Activated CD8-positive, alpha-beta memory T cell treated with anti-CD3 and anti-CD28 coated beads, Interleukin-2, amount 50 U/mL, for 4 hours (primary cell): Measurements from ENCODE around the gene SMIM5.

Experiments used
- DNase-seq: peaks from one replicate; pipeline ENCODE4 v3.0.0-alpha.2; 2020

The SMIM5 gene

DNA sequence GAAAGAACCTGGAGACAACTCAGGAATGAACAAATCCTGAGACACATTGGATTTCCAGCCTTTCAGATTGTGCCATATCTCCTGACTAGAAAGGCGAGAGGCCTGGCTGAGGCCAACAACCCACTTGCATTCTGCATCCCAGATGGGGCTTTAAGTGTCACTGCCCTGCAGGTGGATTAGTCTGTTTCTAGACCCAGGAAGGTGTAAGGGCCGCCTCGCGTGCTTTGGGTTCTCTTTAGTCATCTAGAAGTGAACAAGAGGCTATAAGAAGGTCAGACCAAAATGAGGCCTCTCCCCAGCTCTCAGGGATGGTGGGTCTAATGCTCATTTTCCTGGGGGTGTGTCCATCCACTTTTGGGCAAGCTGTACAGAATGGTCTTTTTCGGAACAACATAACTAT is 38.8 kb downstream of the SMIM5 start:
- DNase-seq: no peak

- no peak for DNase-seq
Observed at GRCh38 chr17:75673487-75673886, 40.3 kb downstream of the SMIM5 start.

- DNase-seq: no peak
Observed at GRCh38 chr17:75676461-75676860, 43.2 kb downstream of the SMIM5 start.

DNA sequence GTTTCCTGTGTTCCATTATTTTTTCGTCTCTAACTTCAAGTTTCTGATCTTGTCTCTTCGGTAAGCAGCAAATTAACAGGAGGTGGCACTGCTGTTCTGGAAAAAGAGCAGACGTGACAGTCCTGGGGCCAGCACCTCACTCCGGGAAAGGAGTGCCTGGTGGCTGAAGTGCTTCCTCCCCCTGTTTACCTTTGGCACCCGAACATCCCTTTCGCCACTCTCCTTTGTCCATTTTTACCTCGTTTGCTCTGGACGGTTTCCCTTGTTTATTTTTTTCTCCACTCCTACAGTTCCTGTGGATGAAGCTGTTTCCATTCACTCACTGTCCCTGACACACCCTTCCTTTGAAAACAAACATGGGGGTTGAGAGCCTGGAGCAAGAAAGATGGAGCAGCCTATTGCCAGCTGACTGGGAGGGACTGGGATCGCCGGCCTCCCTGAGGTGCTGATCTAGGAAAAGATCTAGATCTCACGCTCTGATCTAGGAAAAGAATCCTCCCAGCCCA is 46.5 kb downstream of the SMIM5 start:
- no peak for DNase-seq

- DNase-seq: no peak
Observed at GRCh38 chr17:75680431-75680830, 47.2 kb downstream of the SMIM5 start.

GRCh38 chr17:75681289-75681688 is 48.1 kb downstream of the SMIM5 start:
- DNase-seq: no peak

DNA sequence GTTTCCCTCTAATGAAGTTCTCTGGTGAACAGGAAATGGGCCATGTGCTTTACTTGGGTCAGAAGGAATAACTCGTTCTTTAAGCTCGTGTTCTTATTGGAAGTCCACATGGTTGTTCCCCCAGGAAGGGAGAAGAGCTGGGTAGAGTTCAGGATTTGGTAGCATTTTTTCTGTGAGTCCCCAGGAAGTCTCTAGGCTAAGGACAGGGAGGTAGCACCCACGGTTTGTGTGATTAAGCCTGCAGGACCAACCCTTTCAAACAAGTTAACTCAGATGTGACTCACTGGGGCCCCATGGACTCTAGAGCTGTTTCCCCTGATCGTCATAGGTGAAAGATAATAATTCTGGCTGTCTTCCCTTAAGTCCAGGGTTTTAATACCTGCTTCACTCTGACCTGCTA is 50.3 kb downstream of the SMIM5 start:
- no peak for DNase-seq

DNA sequence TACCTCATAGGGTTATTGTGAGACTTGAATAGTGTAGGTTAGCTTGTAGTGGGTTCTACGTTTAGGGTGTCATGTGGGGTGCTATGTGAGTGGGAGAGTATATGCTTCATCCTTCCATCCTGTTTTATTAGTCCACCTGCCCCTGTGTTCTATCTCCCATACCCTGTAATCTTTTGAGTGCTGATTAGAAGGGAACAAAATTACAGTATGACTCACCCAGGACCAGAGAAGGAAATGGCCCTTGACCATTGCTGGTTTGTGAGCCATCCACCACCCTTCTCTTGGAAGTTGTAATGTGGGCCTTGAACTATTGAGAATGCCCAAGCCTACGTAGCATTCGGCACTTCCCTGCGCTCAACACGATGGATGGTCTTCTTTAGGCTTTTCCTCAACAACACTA is 51.0 kb downstream of the SMIM5 start:
- DNase-seq: no peak

DNA sequence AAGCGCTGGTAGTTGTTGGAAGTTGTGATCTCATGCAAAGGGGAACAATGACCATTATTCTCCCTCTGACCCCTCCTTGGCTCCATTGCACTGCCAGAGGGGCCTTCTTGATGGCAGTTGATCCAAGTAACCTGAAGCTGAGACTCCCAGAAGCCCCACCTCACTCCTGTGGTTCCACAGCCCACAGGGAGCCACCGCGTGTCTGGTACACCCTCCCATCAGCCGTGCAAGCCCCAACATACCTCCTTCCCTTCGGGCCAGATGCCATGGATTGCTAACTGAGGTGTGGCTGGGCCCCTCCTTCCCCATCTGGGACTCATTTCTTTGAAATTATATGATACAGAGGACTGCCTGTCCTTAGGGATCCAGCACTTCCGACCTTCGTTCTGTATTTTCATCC is 51.7 kb downstream of the SMIM5 start:
- DNase-seq: no peak

- DNase-seq: no peak
Observed at GRCh38 chr17:75685499-75685898, 52.3 kb downstream of the SMIM5 start.

DNA sequence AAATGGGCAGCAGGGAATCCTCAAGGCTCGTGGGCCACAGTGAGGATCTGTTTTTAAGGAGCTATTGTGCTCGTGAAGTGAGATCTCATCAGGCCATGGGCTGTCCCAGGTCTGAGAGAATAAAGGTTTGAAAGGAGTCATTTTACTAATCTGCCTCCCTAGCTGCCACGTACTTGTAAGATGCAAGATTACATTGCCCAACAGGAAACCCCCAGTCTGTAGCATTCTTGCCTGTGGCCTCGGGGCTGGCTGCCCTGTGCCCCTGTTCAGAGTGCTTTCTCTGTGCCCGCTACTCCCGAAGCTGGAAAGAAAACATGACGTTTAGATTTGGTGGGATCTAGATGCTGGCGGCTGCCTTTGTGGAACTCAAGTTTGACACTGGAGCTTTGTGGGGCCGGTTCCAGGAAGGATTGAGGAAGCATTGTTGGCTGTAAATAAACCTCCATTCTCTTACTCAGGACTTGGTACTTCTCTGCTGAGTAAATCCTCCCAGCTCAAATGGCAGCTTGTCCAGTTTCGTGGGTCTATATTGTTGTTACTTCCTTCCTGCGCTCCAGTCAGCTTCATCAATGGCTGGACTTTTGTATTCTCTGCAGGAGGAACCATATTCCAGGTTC is 55.1 kb downstream of the SMIM5 start:
- DNase-seq: no peak

GRCh38 chr17:75689441-75689873 is 56.2 kb downstream of the SMIM5 start:
- peak; percentile 21 for DNase-seq
